Germinal center (tissue), 1 donor: ENCODE measurements around the gene CCDC91.
A peak's percentile ranks its signal among the peaks of the same experiment; 100 is the strongest.

Experiments
- DNase-seq: peaks from one replicate; pipeline ENCODE4 v3.0.0; 2012; ENCODE audit warnings: mixed read lengths, low spot score

The CCDC91 gene, protein sequence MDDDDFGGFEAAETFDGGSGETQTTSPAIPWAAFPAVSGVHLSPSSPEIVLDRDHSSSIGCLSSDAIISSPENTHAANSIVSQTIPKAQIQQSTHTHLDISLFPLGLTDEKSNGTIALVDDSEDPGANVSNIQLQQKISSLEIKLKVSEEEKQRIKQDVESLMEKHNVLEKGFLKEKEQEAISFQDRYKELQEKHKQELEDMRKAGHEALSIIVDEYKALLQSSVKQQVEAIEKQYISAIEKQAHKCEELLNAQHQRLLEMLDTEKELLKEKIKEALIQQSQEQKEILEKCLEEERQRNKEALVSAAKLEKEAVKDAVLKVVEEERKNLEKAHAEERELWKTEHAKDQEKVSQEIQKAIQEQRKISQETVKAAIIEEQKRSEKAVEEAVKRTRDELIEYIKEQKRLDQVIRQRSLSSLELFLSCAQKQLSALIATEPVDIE

DNA sequence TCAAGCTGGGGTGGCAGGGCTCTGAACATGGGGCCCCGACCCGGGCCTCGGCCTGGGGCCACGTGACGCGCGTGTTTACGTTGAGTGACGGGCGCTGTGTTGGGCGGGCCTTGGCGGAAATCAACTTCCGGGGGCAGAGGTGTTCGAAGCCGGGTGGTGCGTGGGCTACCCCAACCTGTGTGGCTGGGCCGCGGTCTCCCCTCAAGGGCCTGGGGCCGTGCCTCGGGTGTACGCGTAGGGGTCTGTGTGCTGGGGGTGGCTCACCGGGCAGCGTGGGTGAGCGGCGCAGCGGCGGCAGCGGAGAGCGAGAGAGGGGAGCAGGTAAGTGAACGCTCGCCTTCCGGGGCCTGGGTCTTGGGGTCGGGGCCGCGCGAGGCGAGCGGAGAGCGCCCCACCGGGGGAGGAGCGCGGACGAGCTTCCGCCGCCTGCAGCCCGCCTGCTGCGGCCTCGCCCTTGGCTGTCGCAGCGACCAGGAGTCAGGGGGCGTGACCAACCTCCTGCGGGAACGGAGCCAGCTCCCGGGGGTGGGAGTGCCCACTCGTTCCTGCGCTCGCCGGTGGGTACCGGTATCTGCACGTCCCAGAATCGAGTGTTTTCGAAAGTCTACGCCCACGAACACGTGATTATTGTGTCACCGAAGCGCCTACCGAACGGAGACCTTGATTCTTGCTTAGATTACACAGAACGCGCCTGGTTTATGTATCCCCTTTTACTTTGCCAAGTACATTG is at the start of gene CCDC91:
TSS of gene CCDC91 (plus strand) at position 136 of the 730 bp plus-strand sequence. CDS start 66,760 bp downstream, outside the sequence.
- DNase-seq, result peak; percentile 84

DNA sequence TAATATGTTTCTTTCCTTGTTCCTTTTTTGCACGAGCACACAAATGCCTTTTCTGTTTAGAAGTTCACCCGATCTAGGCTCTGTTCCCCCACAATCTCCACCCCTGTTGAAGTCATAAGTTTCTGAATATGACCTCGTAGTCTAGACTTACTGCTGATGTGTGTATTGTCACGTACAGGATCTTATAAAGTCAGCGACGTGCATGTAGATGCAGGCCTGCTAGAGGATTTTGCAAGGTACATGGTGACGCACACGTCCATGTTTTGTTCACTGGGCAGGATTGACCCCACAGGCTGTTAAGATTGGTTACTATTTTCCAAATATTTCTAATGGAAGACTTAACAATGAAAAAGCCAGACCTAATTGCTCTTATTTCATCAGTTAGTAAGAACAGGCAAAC is 46.2 kb upstream of the CCDC91 start:
- DNase-seq, result no peak

DNA sequence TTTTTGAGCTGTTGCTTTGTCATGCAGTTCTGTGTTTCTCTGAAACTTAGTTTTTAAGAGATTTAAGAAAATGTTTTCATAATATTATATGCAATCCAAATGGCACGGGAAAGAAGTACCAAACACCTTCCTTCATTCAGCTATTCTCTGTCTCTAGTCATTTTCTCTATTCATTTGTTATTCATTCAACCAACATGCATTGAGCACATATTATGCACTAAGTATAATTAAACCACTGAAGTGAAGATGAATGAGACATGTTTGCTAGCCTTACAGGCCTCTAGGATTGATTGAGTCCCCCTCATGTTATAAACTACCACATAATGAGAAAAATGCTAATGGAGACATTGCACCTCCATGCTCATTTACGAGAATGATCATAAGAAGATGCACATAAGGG is 45.7 kb upstream of the CCDC91 start:
- no peak for DNase-seq

DNA sequence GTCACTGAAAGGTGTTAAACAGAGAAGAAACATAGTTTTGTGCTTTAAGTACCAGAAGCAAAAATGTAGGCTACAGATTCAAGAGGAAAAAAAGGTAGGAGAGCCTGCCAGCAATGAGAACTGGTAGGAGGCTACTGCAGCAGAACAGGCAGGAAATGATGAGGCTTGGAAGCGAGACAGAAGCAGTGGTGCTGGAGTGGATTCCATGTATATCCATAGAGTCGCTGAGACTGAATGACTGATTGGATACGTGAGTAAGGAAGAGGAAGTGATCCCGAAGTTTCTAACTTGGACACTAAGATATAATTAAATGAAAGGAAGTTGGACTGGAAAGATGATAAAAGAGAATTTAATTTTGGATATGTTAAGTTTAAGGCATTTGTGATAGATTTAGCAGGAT is 45.0 kb upstream of the CCDC91 start:
- no peak for DNase-seq

DNA sequence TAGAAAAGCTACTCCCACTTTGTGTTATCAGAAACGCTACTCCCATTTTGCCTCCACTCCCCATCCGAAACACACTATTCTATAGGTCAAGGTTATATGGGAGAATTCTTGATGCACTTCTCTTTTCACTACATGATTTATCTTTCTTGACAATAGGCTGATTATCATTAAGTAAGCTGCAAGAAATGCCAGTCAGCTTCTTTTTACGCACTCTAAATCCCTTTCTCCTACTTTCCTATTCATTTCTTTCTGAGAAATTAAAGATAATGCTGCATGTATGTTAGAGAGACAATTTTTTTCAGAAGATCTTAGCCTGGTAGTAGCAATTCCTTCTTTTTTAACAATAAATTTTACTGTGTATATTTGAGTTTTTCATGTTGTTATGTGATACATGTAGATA is 41.0 kb upstream of the CCDC91 start:
- DNase-seq, result no peak

DNA sequence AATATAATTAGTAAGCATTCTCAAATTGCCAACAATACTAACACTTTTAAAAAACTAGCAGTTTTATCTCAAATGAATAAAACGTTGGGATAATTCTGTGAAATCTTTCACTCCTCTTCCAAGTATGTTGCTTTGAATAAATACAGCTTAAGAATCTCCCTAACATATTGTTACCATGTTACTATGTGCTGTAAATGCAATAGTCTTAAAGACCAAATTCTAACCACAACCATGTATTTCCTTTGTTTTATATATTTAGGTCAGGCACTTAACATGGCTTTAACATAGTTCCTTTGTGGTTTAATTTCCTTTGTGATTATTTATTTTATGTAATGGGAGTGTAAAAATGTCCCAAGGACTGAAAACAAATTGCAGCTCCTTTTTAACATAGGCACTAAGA is 33.9 kb upstream of the CCDC91 start:
- no peak for DNase-seq

DNA sequence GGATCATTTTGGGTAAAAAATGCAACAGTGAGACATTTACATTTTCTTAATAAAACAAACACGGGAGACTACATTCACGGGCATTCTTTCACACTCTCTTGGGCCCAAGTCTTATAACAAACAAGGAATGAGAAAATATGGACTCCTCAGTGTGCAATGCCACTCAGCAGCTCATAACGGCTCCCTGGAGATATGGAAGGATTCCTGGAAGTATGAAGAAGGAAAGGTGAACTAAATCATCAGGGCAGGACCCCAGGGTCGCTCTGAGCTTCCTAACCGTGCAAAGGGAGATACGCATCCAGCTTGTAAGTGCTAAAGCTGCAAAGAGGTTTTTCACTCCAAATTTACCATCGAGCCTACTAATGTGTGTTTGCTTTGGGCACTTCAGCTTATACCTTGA is 33.5 kb upstream of the CCDC91 start:
- DNase-seq, result no peak

DNA sequence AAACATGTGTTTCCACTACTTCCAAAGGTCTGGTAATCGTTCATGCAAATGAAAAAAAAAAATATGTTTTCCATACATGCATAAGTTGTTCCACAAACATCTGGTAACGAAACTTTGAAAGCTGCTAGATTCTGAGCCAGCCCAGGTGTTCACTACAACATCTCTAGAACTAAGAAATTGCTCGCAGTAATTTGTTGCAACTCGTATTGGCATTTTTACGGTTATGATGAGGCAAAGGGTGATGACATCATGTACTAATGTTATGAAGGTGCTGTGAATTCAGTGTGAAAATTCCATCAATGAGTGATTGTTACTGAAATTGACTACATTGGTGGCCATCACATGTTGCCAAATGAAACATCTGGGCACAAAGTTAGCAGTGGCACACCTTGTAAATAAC is 31.9 kb upstream of the CCDC91 start:
- no peak for DNase-seq

DNA sequence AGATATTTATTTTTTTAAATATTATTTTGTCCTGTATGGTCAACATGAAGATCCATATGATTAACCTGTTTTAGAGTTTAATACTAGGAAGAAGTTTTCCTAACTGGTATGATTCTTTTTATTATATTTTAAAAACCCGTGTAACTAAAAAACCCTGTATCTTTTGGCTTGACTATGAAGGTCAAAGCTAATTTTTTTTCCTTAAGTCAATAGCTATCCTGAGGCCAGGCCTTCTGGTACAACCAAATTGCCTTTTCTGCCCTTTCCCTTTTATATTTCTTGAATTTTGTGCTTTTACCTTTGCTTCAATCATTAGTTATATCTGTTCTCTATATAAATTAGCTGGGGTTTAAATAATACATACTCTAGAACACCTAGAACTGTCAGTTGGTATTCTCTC is 30.6 kb upstream of the CCDC91 start:
- DNase-seq, result no peak

DNA sequence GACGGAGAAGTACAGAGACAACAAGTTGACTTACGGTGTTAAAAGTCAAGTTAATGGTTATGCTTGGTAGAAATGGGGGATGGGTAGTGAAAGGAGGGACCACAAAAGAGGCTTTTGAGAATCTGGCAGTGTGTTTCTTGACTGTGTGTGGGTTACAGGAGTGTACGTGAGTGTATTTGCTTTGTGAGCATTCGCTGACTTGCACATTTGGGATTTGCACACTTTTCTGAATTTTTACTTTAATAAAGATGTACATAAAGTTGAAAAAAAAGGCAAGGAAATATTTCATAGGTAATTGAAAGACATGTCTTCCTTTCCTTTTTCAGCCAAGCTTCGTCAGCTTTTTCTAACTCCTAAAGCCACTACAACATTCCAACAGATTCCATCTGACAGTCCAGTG is 28.6 kb upstream of the CCDC91 start:
- DNase-seq, result no peak

DNA sequence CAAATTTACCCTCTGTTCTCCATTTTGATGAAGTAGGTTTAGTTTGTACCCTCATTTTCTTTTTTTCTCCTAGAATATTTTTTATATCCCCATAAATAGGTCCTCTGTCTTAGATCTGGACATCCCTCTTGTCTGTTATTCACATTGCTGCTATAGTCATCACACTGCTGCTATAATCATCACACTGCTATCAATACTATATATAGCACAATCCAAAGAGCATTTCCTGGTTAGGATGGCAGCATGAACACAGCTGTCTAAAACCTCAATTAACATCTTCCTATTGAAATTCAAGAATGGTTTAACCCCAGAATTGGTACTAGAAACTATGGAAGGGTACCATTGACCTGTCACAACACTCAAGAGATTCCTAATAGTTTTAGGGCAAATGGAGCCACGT is 27.6 kb upstream of the CCDC91 start:
- DNase-seq, result no peak

DNA sequence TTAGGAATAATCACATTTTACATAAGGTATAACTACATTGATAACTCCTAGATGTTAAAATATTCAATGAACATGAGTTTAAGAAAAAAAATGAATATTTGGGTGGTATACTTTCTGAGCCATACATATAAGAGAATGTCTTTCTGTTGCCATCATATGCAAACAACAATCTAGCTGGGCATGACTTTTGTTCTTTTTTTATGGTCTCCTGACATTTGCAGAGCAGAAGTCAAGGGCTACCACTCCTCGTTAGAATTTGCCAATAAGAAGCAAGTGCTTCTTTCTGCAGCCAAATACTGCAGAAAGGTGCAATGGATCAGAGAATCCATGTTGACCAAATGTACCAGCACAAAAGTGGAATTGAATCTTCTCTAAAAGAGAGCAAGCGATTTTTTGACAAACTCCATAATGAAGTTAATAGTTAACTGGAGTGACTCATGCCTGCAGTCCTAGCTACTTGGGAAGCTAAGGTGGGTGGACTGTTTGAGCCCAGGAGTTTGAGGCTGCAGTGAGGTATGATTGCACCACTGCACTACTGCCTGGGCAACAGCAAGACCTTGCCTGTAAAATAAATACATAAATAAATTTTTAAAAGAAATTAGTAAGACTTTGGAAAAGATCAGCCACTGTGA is 25.5 kb upstream of the CCDC91 start:
- no peak for DNase-seq

DNA sequence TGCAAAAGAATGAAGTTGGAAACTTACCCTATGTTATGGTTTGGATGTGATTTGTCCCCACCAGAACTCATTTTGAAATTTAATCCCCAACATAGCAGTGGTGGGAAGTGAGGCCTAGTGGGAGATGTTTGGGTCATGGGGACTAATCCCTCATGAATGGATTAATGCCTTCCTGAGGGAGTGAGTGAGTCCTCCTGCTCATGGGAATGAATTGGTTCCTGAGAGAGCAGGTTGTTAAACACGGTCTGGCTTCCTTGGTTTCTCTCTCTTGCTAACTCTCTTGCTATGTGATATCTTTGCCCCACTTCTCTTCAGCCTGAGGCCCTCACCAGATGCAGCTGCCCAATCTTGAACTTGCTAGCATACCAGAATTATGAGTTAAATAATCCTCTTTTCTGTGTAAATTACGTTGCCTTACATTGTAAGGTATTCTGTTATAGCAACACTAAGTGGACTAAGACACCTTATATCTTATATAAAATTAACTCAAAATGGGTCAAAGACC is 22.2 kb upstream of the CCDC91 start:
- DNase-seq, result no peak

DNA sequence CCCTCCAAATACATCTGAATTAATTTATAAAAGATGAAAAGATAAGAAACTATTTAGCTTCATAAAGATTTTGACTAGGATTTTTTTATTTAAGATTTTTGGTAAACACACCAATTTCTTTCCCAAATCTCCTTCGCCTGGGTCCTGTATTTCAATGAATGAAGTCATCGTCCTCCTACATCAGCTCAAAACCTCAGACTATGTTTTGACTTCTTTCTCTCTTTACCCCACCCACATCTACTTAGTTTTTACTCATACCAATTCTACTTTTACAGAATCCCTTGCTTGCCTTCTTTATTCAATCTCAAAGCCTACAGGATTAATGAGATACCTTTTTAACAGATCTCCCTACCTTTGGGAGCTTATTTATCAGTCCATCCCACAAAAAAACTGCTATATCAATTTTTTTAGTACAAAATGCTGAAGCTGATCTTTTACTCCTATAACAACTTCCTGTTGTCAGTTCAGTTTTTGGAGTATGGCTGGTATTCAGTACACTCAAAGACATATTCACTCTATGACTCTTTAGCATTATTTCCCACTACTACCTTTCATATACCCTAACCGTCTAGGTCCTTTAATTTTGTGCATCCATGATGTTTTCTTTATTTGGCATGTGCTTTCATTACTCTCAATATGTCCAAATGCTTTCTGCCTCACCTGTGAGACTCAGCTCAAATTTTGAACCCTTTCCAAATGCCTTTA is 18.7 kb upstream of the CCDC91 start:
- DNase-seq, result no peak

DNA sequence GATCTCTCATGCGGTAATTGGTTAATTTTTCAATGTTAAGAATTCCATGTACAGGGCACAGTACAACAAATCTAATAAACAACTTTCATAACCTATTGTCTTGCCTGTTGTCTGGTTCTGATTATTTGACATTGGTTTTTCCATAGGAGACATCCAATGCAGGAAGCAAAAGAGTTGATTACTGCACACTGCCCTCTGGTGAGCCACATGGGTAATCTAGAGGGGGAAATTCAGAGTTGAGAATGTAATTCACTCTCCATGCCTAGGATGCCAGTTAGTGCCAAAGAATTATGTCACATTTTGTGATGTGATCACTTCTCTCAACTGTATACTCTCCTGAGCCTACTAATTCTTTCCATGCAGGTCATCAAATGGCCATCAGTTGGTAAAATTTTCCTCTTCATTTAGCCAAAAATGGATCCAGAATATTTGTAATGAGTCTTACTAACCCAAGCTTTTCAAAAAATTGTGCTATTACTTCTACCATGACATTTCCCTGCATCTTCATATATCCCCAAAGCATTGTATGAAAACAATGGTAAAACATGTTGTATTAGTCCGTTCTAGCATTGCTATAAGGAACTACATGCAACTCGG is 17.7 kb upstream of the CCDC91 start:
- peak; percentile 11 for DNase-seq

DNA sequence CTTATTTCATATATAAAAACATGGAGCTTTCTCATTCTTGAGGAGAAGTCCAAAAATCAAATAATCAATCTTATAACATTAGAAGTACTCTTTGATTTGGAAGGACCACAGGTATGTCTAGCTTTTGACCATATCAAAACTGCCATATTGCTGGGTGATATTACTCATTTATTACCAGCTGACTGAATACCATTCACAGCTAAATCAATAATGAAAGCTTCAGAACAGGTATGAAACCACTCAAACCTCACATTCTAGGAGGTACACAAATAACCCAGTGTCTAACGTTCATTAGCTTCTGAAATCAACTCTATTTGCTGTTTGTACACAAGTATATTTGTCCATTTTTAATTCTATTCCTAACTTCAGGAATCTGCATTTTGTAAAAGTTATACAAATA is 16.8 kb upstream of the CCDC91 start:
- no peak for DNase-seq

DNA sequence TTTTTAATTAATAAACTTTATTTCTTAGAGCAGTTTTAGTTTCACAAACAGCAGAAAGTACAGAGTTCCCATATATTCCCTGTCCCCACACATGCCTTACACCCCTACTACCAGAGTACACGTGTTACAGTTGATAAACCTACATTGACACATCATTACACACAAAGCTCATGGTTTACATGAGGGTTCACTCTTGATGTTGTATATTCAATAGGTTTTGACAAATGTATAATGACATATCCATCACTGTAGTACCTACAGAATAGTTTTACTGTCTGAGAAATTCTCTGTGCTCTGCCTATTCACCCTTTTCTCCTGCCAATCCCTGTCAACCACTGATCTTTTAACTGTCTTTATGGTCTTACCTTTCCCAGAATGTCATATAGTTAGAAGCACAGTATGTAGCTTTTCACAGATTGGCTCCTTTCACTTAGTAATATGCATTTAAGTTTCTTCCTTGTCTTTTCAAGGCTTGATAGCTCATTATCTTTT is 15.1 kb upstream of the CCDC91 start:
- no peak for DNase-seq

DNA sequence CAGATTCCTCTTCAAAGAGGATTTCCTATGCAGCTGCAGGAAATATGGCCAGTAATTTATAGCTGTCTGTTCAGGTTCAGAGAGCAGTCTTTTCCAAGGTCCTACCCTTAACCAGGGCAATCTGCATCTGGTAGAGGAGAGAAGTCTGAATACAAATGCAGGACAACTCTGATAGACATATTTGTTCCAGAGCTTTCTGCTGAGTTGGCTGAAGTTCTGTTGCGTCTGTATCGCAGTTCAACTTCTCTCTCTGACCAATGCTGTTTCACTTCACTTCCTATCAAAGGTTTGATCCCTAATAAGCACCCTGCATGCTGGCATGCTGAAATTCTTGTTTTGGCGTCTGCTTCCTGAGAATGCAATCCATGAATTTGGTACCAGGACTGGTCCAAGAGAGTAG is 14.0 kb upstream of the CCDC91 start:
- no peak for DNase-seq

DNA sequence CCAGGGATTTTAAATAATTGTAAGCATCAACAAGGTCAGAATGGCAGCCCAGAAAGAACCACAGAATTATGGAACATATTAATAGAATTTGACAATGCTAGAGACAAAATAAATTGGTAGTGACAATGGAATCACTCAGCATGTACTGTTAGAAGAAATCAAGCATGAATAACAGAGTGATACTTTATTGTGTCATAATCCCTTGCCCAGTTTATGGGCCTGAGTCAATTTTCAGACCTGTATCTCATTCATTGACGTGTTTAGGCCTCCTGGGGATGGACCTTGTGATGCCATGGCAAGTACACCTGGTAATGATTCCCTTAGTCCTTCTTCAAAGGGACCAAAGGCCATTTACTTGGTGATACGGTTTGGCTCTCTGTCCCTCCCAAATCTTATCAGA is 12.8 kb upstream of the CCDC91 start:
- no peak for DNase-seq

DNA sequence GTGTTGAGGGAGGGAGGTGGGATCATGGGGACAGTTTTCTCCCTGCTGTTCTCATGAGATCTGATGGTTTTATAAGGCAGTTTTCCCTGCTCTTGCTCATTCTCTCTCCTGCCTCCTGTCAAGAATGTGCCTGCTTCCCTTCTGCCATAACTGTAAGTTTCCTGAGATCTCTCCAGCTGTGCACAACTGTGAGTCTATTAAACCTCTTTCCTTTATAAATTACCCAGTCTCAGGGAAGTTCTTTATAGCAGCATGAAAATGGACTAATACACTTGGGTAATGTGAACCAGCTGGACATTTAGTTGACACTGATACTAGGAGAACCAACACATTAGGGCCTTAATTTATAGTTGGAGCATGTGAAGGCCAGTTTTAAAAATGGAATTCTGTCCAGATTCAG is 12.4 kb upstream of the CCDC91 start:
- no peak for DNase-seq

DNA sequence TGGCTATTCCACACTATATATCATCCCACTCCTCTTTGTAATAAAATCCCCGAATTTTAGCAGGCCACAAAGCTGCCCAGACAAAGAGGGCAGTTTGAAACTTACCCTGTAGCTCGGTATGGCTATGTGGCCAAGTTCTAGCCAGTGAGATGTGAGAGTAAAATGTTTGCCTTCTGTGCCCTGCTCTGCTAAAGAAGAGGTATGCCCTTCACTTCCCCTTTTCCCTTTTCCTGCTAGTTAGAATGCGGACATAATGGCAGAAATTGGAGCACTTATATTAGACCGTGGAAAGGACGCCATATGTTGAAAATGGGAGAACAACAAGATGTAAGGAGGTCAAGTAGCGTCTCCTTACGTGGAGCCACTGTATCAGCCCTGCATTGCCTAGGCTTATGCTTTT is 11.5 kb upstream of the CCDC91 start:
- DNase-seq, result no peak

DNA sequence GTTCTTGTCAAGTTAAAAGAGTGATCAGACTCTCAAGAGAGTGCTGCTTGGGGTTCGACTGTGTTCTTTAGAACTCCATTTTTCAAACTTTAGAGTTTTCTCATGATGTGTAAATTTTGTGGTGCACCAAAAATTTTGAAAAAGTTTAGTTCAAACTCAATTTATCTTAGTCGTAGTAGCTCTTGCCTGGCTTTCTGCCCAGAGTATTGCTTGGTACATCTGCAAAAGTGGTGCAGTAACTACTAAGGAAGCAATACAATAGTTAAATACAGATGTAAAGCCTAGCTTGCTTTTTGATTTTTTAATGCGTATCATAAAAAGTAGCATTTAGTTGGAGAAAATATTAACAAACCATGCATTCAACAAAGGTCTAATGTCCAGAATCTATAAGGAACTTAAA is 9.5 kb upstream of the CCDC91 start:
- no peak for DNase-seq
